ENCODE measurements around the gene KCNQ1.
A peak's percentile ranks its signal among the peaks of the same experiment; 100 is the strongest.

The KCNQ1 gene

GRCh38 chr11:2580571-2581001 is 135.8 kb downstream of the KCNQ1 start:
- DNase-seq (ENCODE audit: low spot score in 2 of 2) (no peak), ATAC-seq (ENCODE audit: low read depth) (no peak)
- H3K36me3 Mint-ChIP-seq = peaks cover 4% of the 10 kb centered on the region
- H3K4me1 Mint-ChIP-seq = no peaks in the 10 kb centered on the region
- no peak overlapping the region for H3K4me3 Mint-ChIP-seq
- no peak overlapping the region for H3K27ac Mint-ChIP-seq
- no peaks in the 10 kb centered on the region for H3K9me3 Mint-ChIP-seq
- H3K27me3 Mint-ChIP-seq = no peaks in the 10 kb centered on the region

- ATAC-seq (ENCODE audit: low read depth) (no peak), DNase-seq (ENCODE audit: low spot score in 2 of 2) (peak in 1 of 2 donors; percentile 5)
- no peak overlapping the region for H3K27ac Mint-ChIP-seq
- H3K27me3 Mint-ChIP-seq = no peaks in the 10 kb centered on the region
- H3K4me1 Mint-ChIP-seq = no peaks in the 10 kb centered on the region
- H3K9me3 Mint-ChIP-seq = no peaks in the 10 kb centered on the region
- H3K36me3 Mint-ChIP-seq = peaks cover 4% of the 10 kb centered on the region
- H3K4me3 Mint-ChIP-seq = no peak overlapping the region
Observed at GRCh38 chr11:2581151-2581930, 136.5 kb downstream of the KCNQ1 start.

GRCh38 chr11:2581931-2582350 is 137.1 kb downstream of the KCNQ1 start:
- Mint-ChIP-seq H3K9me3 (no peaks in the 10 kb centered on the region), H3K4me1 (no peaks in the 10 kb centered on the region), H3K27me3 (no peaks in the 10 kb centered on the region), H3K36me3 (peaks cover 4% of the 10 kb centered on the region), H3K27ac (no peak overlapping the region), H3K4me3 (no peak overlapping the region)
- ATAC-seq (ENCODE audit: low read depth) (no peak), DNase-seq (ENCODE audit: low spot score in 2 of 2) (peak in 1 of 2 donors; percentile 8)

- Mint-ChIP-seq H3K27me3 (no peaks in the 10 kb centered on the region), H3K36me3 (peaks cover 4% of the 10 kb centered on the region), H3K4me1 (no peaks in the 10 kb centered on the region), H3K27ac (no peak overlapping the region), H3K9me3 (no peaks in the 10 kb centered on the region), H3K4me3 (no peak overlapping the region)
- ATAC-seq (ENCODE audit: low read depth) (no peak), DNase-seq (ENCODE audit: low spot score in 2 of 2) (peak in 1 of 2 donors; percentile 3)
Observed at GRCh38 chr11:2582351-2582945, 137.6 kb downstream of the KCNQ1 start.

- peaks cover 3% of the 10 kb centered on the region for H3K36me3 Mint-ChIP-seq
- no peaks in the 10 kb centered on the region for H3K9me3 Mint-ChIP-seq
- no peaks in the 10 kb centered on the region for H3K27me3 Mint-ChIP-seq
- H3K4me1 Mint-ChIP-seq = no peaks in the 10 kb centered on the region
- H3K4me3 Mint-ChIP-seq = no peak overlapping the region
- peak in 1 of 2 donors; percentile 10 for DNase-seq (ENCODE audit: low spot score in 2 of 2)
- no peak for ATAC-seq (ENCODE audit: low read depth)
- H3K27ac Mint-ChIP-seq = no peak overlapping the region
Observed at GRCh38 chr11:2582946-2583604, 138.3 kb downstream of the KCNQ1 start.

- Mint-ChIP-seq H3K4me1 (no peaks in the 10 kb centered on the region), H3K4me3 (no peak overlapping the region), H3K36me3 (peaks cover 3% of the 10 kb centered on the region), H3K27ac (no peak overlapping the region), H3K27me3 (no peaks in the 10 kb centered on the region), H3K9me3 (no peaks in the 10 kb centered on the region)
- ATAC-seq (ENCODE audit: low read depth) (no peak), DNase-seq (ENCODE audit: low spot score in 2 of 2) (no peak)
Observed at GRCh38 chr11:2583605-2583958, 138.8 kb downstream of the KCNQ1 start.

- peaks cover 2% of the 10 kb centered on the region for H3K36me3 Mint-ChIP-seq
- H3K4me3 Mint-ChIP-seq = no peak overlapping the region
- no peaks in the 10 kb centered on the region for H3K9me3 Mint-ChIP-seq
- no peaks in the 10 kb centered on the region for H3K27me3 Mint-ChIP-seq
- no peak for DNase-seq (ENCODE audit: low spot score in 2 of 2)
- H3K27ac Mint-ChIP-seq = no peak overlapping the region
- no peak for ATAC-seq (ENCODE audit: low read depth)
- H3K4me1 Mint-ChIP-seq = no peaks in the 10 kb centered on the region
Observed at GRCh38 chr11:2584434-2584811, 139.6 kb downstream of the KCNQ1 start.

- Mint-ChIP-seq H3K4me1 (no peaks in the 10 kb centered on the region), H3K27me3 (no peaks in the 10 kb centered on the region), H3K4me3 (no peak overlapping the region), H3K36me3 (peaks cover 2% of the 10 kb centered on the region), H3K9me3 (no peaks in the 10 kb centered on the region), H3K27ac (no peak overlapping the region)
- no peak for ATAC-seq (ENCODE audit: low read depth)
- DNase-seq (ENCODE audit: low spot score in 2 of 2) = peak in 1 of 2 donors; percentile 7
Observed at GRCh38 chr11:2584812-2585565, 140.2 kb downstream of the KCNQ1 start.

- Mint-ChIP-seq H3K9me3 (no peaks in the 10 kb centered on the region), H3K4me3 (no peak overlapping the region), H3K4me1 (no peaks in the 10 kb centered on the region), H3K27ac (no peak overlapping the region), H3K36me3 (peaks cover 5% of the 10 kb centered on the region), H3K27me3 (no peaks in the 10 kb centered on the region)
- DNase-seq (ENCODE audit: low spot score in 2 of 2) (peak in 1 of 2 donors; percentile 5), ATAC-seq (ENCODE audit: low read depth) (no peak)
Observed at GRCh38 chr11:2585566-2586086, 140.8 kb downstream of the KCNQ1 start.

GRCh38 chr11:2586087-2586792 is 141.4 kb downstream of the KCNQ1 start:
- H3K27ac Mint-ChIP-seq = no peak overlapping the region
- H3K36me3 Mint-ChIP-seq = peaks cover 8% of the 10 kb centered on the region
- ATAC-seq (ENCODE audit: low read depth) = no peak
- peak in 1 of 2 donors; percentile 5 for DNase-seq (ENCODE audit: low spot score in 2 of 2)
- no peaks in the 10 kb centered on the region for H3K9me3 Mint-ChIP-seq
- no peaks in the 10 kb centered on the region for H3K4me1 Mint-ChIP-seq
- no peaks in the 10 kb centered on the region for H3K27me3 Mint-ChIP-seq
- no peak overlapping the region for H3K4me3 Mint-ChIP-seq

GRCh38 chr11:2586793-2587131 is 142.0 kb downstream of the KCNQ1 start:
- Mint-ChIP-seq H3K4me3 (no peak overlapping the region), H3K27me3 (no peaks in the 10 kb centered on the region), H3K27ac (no peak overlapping the region), H3K9me3 (no peaks in the 10 kb centered on the region), H3K4me1 (no peaks in the 10 kb centered on the region), H3K36me3 (peaks cover 8% of the 10 kb centered on the region)
- ATAC-seq (ENCODE audit: low read depth) = no peak
- DNase-seq (ENCODE audit: low spot score in 2 of 2) = peak in 1 of 2 donors; percentile 5

GRCh38 chr11:2587132-2587930 is 142.5 kb downstream of the KCNQ1 start:
- Mint-ChIP-seq H3K4me1 (no peaks in the 10 kb centered on the region), H3K36me3 (peaks cover 11% of the 10 kb centered on the region), H3K27me3 (no peaks in the 10 kb centered on the region), H3K27ac (no peak overlapping the region), H3K4me3 (no peak overlapping the region), H3K9me3 (no peaks in the 10 kb centered on the region)
- ATAC-seq (ENCODE audit: low read depth) = no peak
- DNase-seq (ENCODE audit: low spot score in 2 of 2) = peak in 1 of 2 donors; percentile 6

Data from memory B cell (primary cell).